Naive thymus-derived CD4-positive, alpha-beta T cell (primary cell): ENCODE results near the gene CCDC85C. TPM values are rescaled to one million over a fixed set of nuclear protein-coding genes. Genes with fewer than 3 reads are reported as not detected.

Source experiments
- ATAC-seq: fragments of 150-1000 bp; cut with Tn5 transposase; 2 replicates; pipeline ENCODE4 v1.10.0; 2021; ENCODE audit warnings: mild to moderate bottlenecking, moderate library complexity
- CTCF ChIA-PET: fragments of 350-600 bp; sonication (Branson Sonifier 250); formaldehyde crosslinking; loops from one replicate; lab custom pipeline; 2021; ENCODE audit warnings: antibody characterized with exemption; lab: Charles Lee
- POLR2A ChIA-PET: fragments of 350-600 bp; sonication (Branson Sonifier 250); formaldehyde crosslinking; loops from one replicate; lab custom pipeline; 2021; ENCODE audit warnings: antibody characterized with exemption, inconsistent platforms; lab: Charles Lee
- DNase-seq, 9 donors: peaks; one replicate each; pipeline versions ENCODE4 v3.0.0 to v3.0.0-alpha.2; 2020 to 2022; ENCODE audit warnings: mixed read lengths in 1 of 9
- H3K27ac ChIP-seq: one replicate; pipeline ENCODE4 v1.7.0; 2013; ENCODE audit warnings: mild to moderate bottlenecking, low read depth, low read length, moderate library complexity
- H3K27me3 ChIP-seq, 2 donors: one replicate each; pipeline ENCODE4 v1.7.0; 2013; ENCODE audit warnings: low read length in 2 of 2, mild to moderate bottlenecking in 2 of 2, moderate library complexity in 2 of 2; ENCODE audit not compliant: control insufficient read depth in 2 of 2, insufficient read depth in 2 of 2
- H3K36me3 ChIP-seq, 3 experiments: 1 replicate in 2 of 3; 2 replicates in 1 of 3; pipeline ENCODE4 v1.7.0; 2013; ENCODE audit warnings: low read length in 3 of 3, mild to moderate bottlenecking in 3 of 3, moderate library complexity in 1 of 3; ENCODE audit not compliant: insufficient read depth in 3 of 3, control insufficient read depth in 2 of 3
- H3K4me1 ChIP-seq, 2 donors: one replicate each; pipeline ENCODE4 v1.7.0; 2013; ENCODE audit warnings: low read length in 2 of 2, mild to moderate bottlenecking in 2 of 2, moderate library complexity in 1 of 2; ENCODE audit not compliant: control insufficient read depth in 2 of 2, insufficient read depth in 2 of 2
- H3K4me3 ChIP-seq: 2 replicates; pipeline ENCODE4 v1.7.0; 2013; ENCODE audit warnings: mild to moderate bottlenecking, low read length
- H3K9me3 ChIP-seq, 3 experiments: 1 replicate in 2 of 3; 2 replicates in 1 of 3; pipeline ENCODE4 v1.7.0; 2013; ENCODE audit warnings: low read length in 3 of 3; ENCODE audit not compliant: control insufficient read depth in 2 of 3
- H3K27ac Mint-ChIP-seq, 9 donors: one replicate each; pipeline ENCODE4 v1.8.0; 2020 to 2022; ENCODE audit warnings: mixed read lengths in 9 of 9, mild to moderate bottlenecking in 8 of 9, moderate library complexity in 5 of 9, inconsistent platforms in 2 of 9
- H3K27me3 Mint-ChIP-seq, 5 donors: one replicate each; pipeline ENCODE4 v1.8.0; 2021 to 2022; ENCODE audit warnings: mixed read lengths in 5 of 5, mild to moderate bottlenecking in 1 of 5
- H3K36me3 Mint-ChIP-seq, 5 donors: one replicate each; pipeline ENCODE4 v1.8.0; 2020 to 2022; ENCODE audit warnings: mixed read lengths in 5 of 5, mild to moderate bottlenecking in 3 of 5, inconsistent platforms in 1 of 5
- H3K4me1 Mint-ChIP-seq, 7 donors: one replicate each; pipeline ENCODE4 v1.8.0; 2020 to 2022; ENCODE audit warnings: mixed read lengths in 7 of 7, mild to moderate bottlenecking in 3 of 7, inconsistent platforms in 1 of 7
- H3K4me3 Mint-ChIP-seq, 10 donors: one replicate each; pipeline ENCODE4 v1.8.0; 2020 to 2022; ENCODE audit warnings: mild to moderate bottlenecking in 10 of 10, mixed read lengths in 10 of 10, moderate library complexity in 6 of 10, inconsistent platforms in 2 of 10
- H3K9me3 Mint-ChIP-seq, 11 donors: one replicate each; pipeline ENCODE4 v1.8.0; 2020 to 2022; ENCODE audit warnings: mixed read lengths in 11 of 11, mild to moderate bottlenecking in 4 of 11, inconsistent platforms in 1 of 11, moderate library complexity in 1 of 11
- intact Hi-C, 2 donors: fragments of 100-400 bp; cut with micrococcal nuclease; formaldehyde crosslinking; loops; one replicate each; pipeline ENCODE4 v1.15.1; 2023
- polyA plus RNA-seq, 2 donors: library from polyadenylated mRNA; unstranded; fragments of 300-500 nt; fragmentation: Illumina TruSeq; gene quantifications; one replicate each; pipeline ENCODE4 v1.2.3, GENCODE V29; 2021
- total RNA-seq, 6 experiments: library from RNA in 5 of 6; stranded (reverse) in 5 of 6; gene quantifications; 1 replicate in 5 of 6; 2 replicates in 1 of 6; pipeline ENCODE4 v1.2.3 and lab custom pipeline; 2021 to 2026

The CCDC85C gene
- total and polyA plus RNA-seq, 7 experiments from 2014 or later = 0.76 to 9.9 (median 7.8) TPM

DNA sequence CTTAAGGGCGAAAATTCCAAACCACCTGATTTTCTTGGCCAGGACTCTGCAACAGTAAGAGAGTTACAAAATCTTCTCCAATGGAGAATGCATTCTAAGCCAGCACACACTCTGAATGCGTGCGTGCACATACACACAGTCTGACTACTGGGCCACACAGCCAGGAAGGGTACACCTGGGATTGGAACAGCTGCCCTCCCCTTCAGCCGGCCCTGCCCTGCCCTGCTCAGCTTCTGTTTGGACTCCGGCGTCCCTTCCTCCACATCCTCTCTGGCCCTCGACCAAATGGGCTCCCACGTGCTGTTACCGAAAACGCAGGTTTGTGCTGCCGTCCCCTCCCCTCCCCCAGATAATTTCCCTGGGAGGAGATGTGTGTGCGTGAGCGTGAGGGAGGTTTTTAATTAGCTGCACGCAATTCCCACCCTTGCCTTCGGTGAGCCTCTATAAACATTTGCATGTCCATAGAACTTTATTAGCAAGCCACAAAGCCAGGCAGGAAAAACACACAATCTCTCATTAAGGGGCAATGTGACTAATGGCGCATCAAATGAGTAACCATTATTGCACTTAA, 79.8 kb downstream of the CCDC85C start:
- H3K9me3 Mint-ChIP-seq = peaks cover 0 to 1% (median 0%) of the 10 kb centered on the region in 11 donors
- ATAC-seq (no peak), DNase-seq (no peak)
- H3K27me3 Mint-ChIP-seq = no peaks in the 10 kb centered on the region
- Histone ChIP-seq H3K27ac (peak overlapping the region; percentile 66), H3K27me3 (no peaks in the 10 kb centered on the region), H3K9me3 (no peaks in the 10 kb centered on the region), H3K36me3 (no peaks in the 10 kb centered on the region), H3K4me1 (peaks cover 0 to 23% of the 10 kb centered on the region in 2 donors), H3K4me3 (no peak overlapping the region)
- intact Hi-C loops = no loop called here
- CTCF ChIA-PET = interaction anchor here (1.1 to 2.2 kb wide), 5 partner anchors 81 to 160 kb away, joined by 3 to 8 read pairs (median 4); partner anchors contain the start of gene CYP46A1
- POLR2A ChIA-PET = interaction anchor here (1.0 to 2.8 kb wide), 3 partner anchors 78 to 81 kb away, joined by 4 to 17 read pairs (median 6); partner anchors contain the start of gene CCDC85C
- peaks cover 5 to 23% (median 15%) of the 10 kb centered on the region in 7 donors for H3K4me1 Mint-ChIP-seq
- no peaks in the 10 kb centered on the region for H3K36me3 Mint-ChIP-seq
- peak overlapping the region in 1 of 10 donors; percentile 69 for H3K4me3 Mint-ChIP-seq
- H3K27ac Mint-ChIP-seq = peak overlapping the region in 5 of 9 donors; percentile 75 to 95 (median 91)

DNA sequence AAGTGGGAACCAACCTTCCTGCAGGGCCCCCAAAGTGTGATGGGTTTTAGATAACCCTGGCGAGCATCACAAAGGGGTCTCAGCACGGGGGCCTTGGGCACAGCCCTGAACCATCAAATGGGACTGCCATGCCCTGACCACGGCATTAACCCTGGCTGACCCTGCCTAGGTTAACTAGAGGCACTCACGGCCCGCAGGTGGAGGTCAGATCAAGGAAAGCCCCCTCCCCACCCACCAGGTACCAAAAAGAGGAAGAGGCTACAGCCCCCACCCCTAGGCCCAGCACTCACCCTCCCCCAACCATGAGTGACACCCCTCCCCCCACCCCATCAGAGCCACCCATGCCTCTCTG, 80.3 kb downstream of the CCDC85C start:
- intact Hi-C loops = no loop called here
- POLR2A ChIA-PET = no interaction called here
- ATAC-seq = no peak
- Histone ChIP-seq H3K27me3 (no peaks in the 10 kb centered on the region), H3K9me3 (no peaks in the 10 kb centered on the region), H3K36me3 (no peaks in the 10 kb centered on the region), H3K27ac (no peak overlapping the region), H3K4me1 (peaks cover 0 to 23% of the 10 kb centered on the region in 2 donors), H3K4me3 (no peak overlapping the region)
- no peak for DNase-seq
- peaks cover 5 to 23% (median 15%) of the 10 kb centered on the region in 7 donors for H3K4me1 Mint-ChIP-seq
- H3K4me3 Mint-ChIP-seq = no peak overlapping the region
- H3K27me3 Mint-ChIP-seq = no peaks in the 10 kb centered on the region
- peak overlapping the region in 2 of 9 donors; percentile 52 to 75 for H3K27ac Mint-ChIP-seq
- CTCF ChIA-PET = interaction anchor here (1.1 to 1.4 kb wide), 4 partner anchors 82 to 160 kb away, joined by 3 to 7 read pairs (median 4); partner anchors contain the start of gene CYP46A1
- H3K36me3 Mint-ChIP-seq = no peaks in the 10 kb centered on the region
- peaks cover 0 to 1% (median 0%) of the 10 kb centered on the region in 11 donors for H3K9me3 Mint-ChIP-seq

DNA sequence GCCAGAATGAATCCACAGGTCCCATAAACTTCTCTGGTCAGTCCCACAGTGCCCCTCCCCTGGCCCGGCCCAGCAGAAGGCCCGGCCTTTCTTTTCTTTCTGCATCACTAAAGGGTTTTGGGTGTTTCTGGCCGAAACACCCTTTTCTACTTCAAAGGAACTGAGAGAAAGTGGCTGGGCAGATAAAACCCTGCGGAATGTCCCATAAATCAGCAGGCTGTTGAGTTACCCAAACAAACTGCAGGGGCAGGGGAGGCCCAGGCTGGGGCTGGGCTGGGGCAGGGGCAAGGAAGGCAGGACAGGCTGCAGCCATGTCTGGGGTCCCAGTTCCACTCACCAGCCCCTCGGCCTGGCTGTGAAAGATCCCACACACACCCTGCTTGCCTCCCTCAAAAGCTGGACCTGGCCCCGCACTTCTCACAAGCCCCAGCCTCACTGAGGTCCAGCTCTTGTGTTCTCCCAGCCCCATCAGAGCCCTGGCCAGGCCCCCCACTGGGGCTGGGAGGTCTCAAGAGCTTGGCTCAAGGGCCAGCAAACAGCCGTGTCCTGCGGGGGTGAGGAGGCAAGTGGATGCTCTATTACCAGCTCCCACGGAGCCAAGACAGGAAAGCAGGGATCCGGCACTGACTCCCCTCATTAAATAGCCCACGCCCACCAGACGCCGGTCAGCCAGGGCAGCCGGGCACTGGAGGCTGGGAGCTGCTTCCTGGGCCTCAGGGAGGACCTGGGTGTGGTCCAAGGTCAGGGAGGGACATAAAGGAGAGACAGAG, 80.9 kb downstream of the CCDC85C start:
- no peak overlapping the region for H3K4me3 Mint-ChIP-seq
- H3K9me3 ChIP-seq = no peaks in the 10 kb centered on the region
- intact Hi-C loops = no loop called here
- H3K4me1 Mint-ChIP-seq = peaks cover 5 to 23% (median 15%) of the 10 kb centered on the region in 7 donors
- ATAC-seq (no peak), DNase-seq (no peak)
- ChIA-PET CTCF (interaction anchor here (1.1 to 1.4 kb wide), 2 partner anchors 106 to 161 kb away, joined by 3 to 4 read pairs; partner anchors contain the start of gene CYP46A1), POLR2A (no interaction called here)
- H3K27ac Mint-ChIP-seq = no peak overlapping the region
- no peak overlapping the region for H3K4me3 ChIP-seq
- H3K36me3 Mint-ChIP-seq = no peaks in the 10 kb centered on the region
- no peaks in the 10 kb centered on the region for H3K36me3 ChIP-seq
- no peak overlapping the region for H3K27ac ChIP-seq
- peaks cover 0 to 1% (median 0%) of the 10 kb centered on the region in 11 donors for H3K9me3 Mint-ChIP-seq
- H3K27me3 Mint-ChIP-seq = no peaks in the 10 kb centered on the region
- H3K27me3 ChIP-seq = no peaks in the 10 kb centered on the region
- H3K4me1 ChIP-seq = peaks cover 0 to 23% of the 10 kb centered on the region in 2 donors

DNA sequence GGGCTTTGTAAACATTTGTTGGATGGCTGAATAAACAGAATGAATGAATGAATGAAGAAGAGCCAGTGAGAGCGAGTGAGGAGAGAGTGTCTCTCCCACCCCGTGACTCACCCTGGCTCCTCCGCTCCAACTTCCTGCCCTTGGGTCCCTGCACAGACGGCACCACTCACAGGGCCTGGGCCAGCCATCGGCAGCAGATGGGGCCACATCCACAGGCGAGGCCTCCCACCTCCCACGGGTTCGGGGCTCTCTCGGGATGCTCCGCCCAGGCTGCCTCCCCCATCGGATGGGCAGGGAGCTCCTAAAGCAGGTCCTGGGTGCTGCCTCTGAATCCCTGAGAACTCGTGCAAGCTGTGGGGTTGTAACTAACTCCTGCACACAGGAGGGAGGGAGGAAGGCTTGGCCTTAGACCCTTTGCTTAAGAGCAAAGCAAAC, 81.5 kb downstream of the CCDC85C start:
- Histone ChIP-seq H3K27me3 (no peaks in the 10 kb centered on the region), H3K9me3 (no peaks in the 10 kb centered on the region), H3K4me1 (peaks cover 0 to 23% of the 10 kb centered on the region in 2 donors), H3K4me3 (no peak overlapping the region), H3K27ac (no peak overlapping the region), H3K36me3 (no peaks in the 10 kb centered on the region)
- CTCF ChIA-PET = interaction anchor here (1.4 to 1.5 kb wide), 2 partner anchors 106 kb away, joined by 3 to 6 read pairs; no protein-coding TSS in a partner anchor
- intact Hi-C loops = no loop called here
- H3K9me3 Mint-ChIP-seq = peaks cover 0 to 1% (median 0%) of the 10 kb centered on the region in 11 donors
- H3K27me3 Mint-ChIP-seq = no peaks in the 10 kb centered on the region
- ATAC-seq = no peak
- no peak overlapping the region for H3K4me3 Mint-ChIP-seq
- H3K4me1 Mint-ChIP-seq = peaks cover 5 to 21% (median 15%) of the 10 kb centered on the region in 7 donors
- DNase-seq = no peak
- H3K36me3 Mint-ChIP-seq = no peaks in the 10 kb centered on the region
- H3K27ac Mint-ChIP-seq = peak overlapping the region in 1 of 9 donors; percentile 10
- POLR2A ChIA-PET = no interaction called here

DNA sequence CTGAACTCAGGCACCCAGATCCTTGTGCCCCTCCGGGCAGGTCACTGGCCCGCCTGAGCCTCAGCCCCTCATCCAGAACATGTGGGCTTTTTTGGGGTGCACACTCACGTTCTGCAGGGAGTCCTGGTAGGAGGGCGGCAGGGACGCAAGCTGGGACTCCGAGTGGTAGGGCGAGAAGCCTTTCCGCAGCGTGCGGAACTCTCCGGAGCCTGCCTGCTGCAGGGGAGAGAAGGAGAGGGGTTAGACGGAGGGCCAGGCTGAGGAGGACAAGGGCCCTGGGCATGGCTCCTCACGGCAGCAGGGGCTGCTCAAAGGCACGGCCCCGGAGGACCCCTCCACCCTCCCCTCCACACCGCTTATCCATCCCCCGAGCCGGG, 82.0 kb downstream of the CCDC85C start:
- ATAC-seq (no peak), DNase-seq (peak in 1 of 9 donors; percentile 0)
- Histone ChIP-seq H3K4me1 (peaks cover 0 to 23% of the 10 kb centered on the region in 2 donors), H3K36me3 (no peaks in the 10 kb centered on the region), H3K27ac (no peak overlapping the region), H3K9me3 (no peaks in the 10 kb centered on the region), H3K27me3 (no peaks in the 10 kb centered on the region), H3K4me3 (no peak overlapping the region)
- Mint-ChIP-seq H3K9me3 (peaks cover 0 to 1% (median 0%) of the 10 kb centered on the region in 11 donors), H3K4me1 (peaks cover 5 to 21% (median 15%) of the 10 kb centered on the region in 7 donors), H3K36me3 (no peaks in the 10 kb centered on the region), H3K27ac (peak overlapping the region in 1 of 9 donors; percentile 10), H3K27me3 (no peaks in the 10 kb centered on the region), H3K4me3 (no peak overlapping the region)
- ChIA-PET CTCF (interaction anchor here (1.3 to 1.5 kb wide), 2 partner anchors 106 to 110 kb away, joined by 3 to 6 read pairs; no protein-coding TSS in a partner anchor), POLR2A (no interaction called here)
- intact Hi-C loops = no loop called here

DNA sequence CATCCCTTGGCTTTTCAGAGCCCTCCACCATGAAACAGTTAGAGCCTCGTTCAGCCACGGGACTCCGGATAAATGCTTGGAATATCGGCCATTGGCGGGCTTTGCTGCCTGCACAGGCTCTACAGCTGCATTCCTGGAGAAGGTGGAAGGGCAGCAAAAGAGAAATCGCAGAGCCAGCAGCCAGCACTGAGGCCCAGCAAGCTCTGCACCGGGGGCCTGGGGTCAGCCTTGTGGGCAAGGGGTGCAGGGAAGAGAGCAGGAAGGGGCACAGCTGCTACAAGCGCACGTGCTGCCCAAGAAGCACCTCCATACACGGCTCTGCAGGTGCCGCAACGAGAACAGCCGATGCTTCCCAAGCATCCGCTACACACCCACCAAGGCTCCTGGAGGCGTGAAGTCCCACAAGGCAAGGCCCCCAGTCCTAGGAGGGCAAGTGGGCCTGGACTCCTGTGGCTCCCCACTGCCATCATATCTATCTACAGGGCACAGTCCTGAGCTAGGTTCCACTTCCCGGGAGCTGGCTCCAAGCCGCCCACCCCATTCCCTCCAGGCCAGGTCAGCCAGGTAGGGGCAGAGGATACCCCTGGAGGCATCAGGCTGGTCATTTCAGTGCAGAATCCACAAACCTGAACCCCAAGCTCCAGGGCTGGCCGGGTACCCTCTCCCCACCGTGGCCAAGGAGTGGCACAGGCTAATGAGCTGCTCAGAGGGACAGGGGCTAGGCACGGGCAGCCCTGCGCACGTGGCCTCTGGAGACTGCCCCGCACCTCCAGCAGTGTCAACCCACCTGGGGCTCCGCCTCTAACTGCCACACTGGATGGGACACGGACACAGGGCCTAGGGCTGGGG, 82.6 kb downstream of the CCDC85C start:
- intact Hi-C loops = no loop called here
- peaks cover 5 to 21% (median 15%) of the 10 kb centered on the region in 7 donors for H3K4me1 Mint-ChIP-seq
- H3K9me3 Mint-ChIP-seq = peaks cover 0 to 1% (median 0%) of the 10 kb centered on the region in 11 donors
- H3K27ac ChIP-seq = no peak overlapping the region
- peak overlapping the region in 1 of 9 donors; percentile 10 for H3K27ac Mint-ChIP-seq
- ATAC-seq = no peak
- H3K4me3 Mint-ChIP-seq = no peak overlapping the region
- no peaks in the 10 kb centered on the region for H3K27me3 ChIP-seq
- H3K36me3 ChIP-seq = no peaks in the 10 kb centered on the region
- H3K9me3 ChIP-seq = no peaks in the 10 kb centered on the region
- H3K27me3 Mint-ChIP-seq = no peaks in the 10 kb centered on the region
- no peaks in the 10 kb centered on the region for H3K36me3 Mint-ChIP-seq
- no peak overlapping the region for H3K4me3 ChIP-seq
- ChIA-PET POLR2A (no interaction called here), CTCF (interaction anchor here (1.3 to 1.5 kb wide), 2 partner anchors 107 to 111 kb away, joined by 3 to 6 read pairs; no protein-coding TSS in a partner anchor)
- DNase-seq = no peak
- peaks cover 0 to 22% of the 10 kb centered on the region in 2 donors for H3K4me1 ChIP-seq
